A549 (cell line): Measurements from ENCODE around the gene DCHS2. TPM values are rescaled to one million over a fixed set of nuclear protein-coding genes. Genes with fewer than 3 reads are reported as not detected.

Experiments
- ATAC-seq, 2 experiments: fragments of 200-7000 bp in 1 of 2; fragments of >200 bp in 1 of 2; cut with Nextera tagmentation in 1 of 2; cut with Tn5 transposase in 1 of 2; 3 replicates each; pipeline versions ENCODE4 v1.8.0 to v1.9.1; 2018 to 2020; ENCODE audit warnings: mild to moderate bottlenecking in 1 of 2, moderate library complexity in 1 of 2
- CTCF ChIA-PET: fragments of 300-600 bp; sonication (Branson Sonifier 250); formaldehyde crosslinking; extraction: SDS; loops from one replicate; lab custom pipeline; 2021; ENCODE audit warnings: antibody characterized with exemption, inconsistent platforms; lab: Yijun Ruan, JAX
- POLR2A ChIA-PET: fragments of 350-600 bp; formaldehyde crosslinking; extraction: SDS; loops from one replicate; lab custom pipeline; 2021; ENCODE audit warnings: antibody characterized with exemption, inconsistent platforms; lab: Yijun Ruan, JAX
- DNase-seq, 2 experiments: peaks; one replicate each; pipeline versions ENCODE4 v3.0.0 to v3.0.0-alpha.2; 2011 to 2016; ENCODE audit warnings: low read depth in 1 of 2, low spot score in 1 of 2
- FAIRE-seq: peaks from 2 replicates; lab custom pipeline; 2011; peaks lifted over from hg19 to GRCh38; lab: Jason Lieb, UNC
- H3K27ac ChIP-seq, 2 experiments: fragments of >200 bp; sonication (Bioruptor Twin); formaldehyde crosslinking; 3 replicates each; pipeline ENCODE4 v1.5.1; 2016 to 2017
- H3K4me1 ChIP-seq: fragments of >200 bp; sonication (Bioruptor Twin); formaldehyde crosslinking; 3 replicates; pipeline ENCODE4 v1.6.1; 2016
- H3K4me2 ChIP-seq: fragments of >200 bp; sonication (Bioruptor Twin); formaldehyde crosslinking; 3 replicates; pipeline ENCODE4 v1.6.1; 2016
- H3K4me3 ChIP-seq: fragments of >200 bp; sonication (Bioruptor Twin); formaldehyde crosslinking; 3 replicates; pipeline ENCODE4 v1.5.1; 2016
- H3K9me3 ChIP-seq: fragments of >200 bp; sonication (Bioruptor Twin); formaldehyde crosslinking; 3 replicates; pipeline ENCODE4 v1.6.1; 2016
- BCL3 ChIP-seq: fragments of >200 bp; sonication (Bioruptor Twin); formaldehyde crosslinking; IDR thresholded peaks from 3 replicates; pipeline ENCODE4 v1.6.1; 2016
- CEBPB ChIP-seq, 2 experiments: fragments of >200 bp in 1 of 2; sonication (Bioruptor Twin) in 1 of 2; formaldehyde crosslinking in 1 of 2; IDR thresholded peaks; 2 replicates each; pipeline ENCODE4 v1.6.1; 2012 to 2016
- CHD4 ChIP-seq: fragments of 200-600 bp; sonication (generic); IDR thresholded peaks from 2 replicates; pipeline ENCODE4 v1.6.1; 2016; ENCODE audit warnings: antibody characterized with exemption, mild to moderate bottlenecking, borderline replicate concordance
- EHF ChIP-seq: fragments of 250-450 bp; sonication (Bioruptor Pico); IDR thresholded peaks from 2 replicates; pipeline ENCODE4 v1.5.0; 2020; ENCODE audit warnings: mild to moderate bottlenecking
- EP300 ChIP-seq, 2 experiments: fragments of >200 bp; sonication (Bioruptor Twin); formaldehyde crosslinking; IDR thresholded peaks; 2 replicates in 1 of 2; 3 replicates in 1 of 2; pipeline ENCODE4 v1.6.1; 2016 to 2017
- FOSL2 ChIP-seq, 2 experiments: fragments of 450-650 bp in 1 of 2; fragments of >200 bp in 1 of 2; sonication (Bioruptor Twin) in 1 of 2; formaldehyde crosslinking; IDR thresholded peaks; 2 replicates each; pipeline versions ENCODE4 v1.5.0 to v1.6.1; 2016 to 2020; ENCODE audit warnings: mild to moderate bottlenecking in 1 of 2, moderate library complexity in 1 of 2
- HDAC2 ChIP-seq: fragments of 200-600 bp; sonication (generic); IDR thresholded peaks from 2 replicates; pipeline ENCODE4 v1.6.1; 2016
- HEYL ChIP-seq: fragments of 250-450 bp; sonication (Bioruptor Pico); IDR thresholded peaks from 2 replicates; pipeline ENCODE4 v1.8.0; 2021; ENCODE audit warnings: mild to moderate bottlenecking, moderate library complexity
- KDM1A ChIP-seq: fragments of 200-600 bp; sonication (generic); IDR thresholded peaks from 2 replicates; pipeline ENCODE4 v1.6.1; 2016; ENCODE audit warnings: low read depth, mild to moderate bottlenecking
- KDM5A ChIP-seq: fragments of 200-600 bp; sonication (generic); IDR thresholded peaks from 2 replicates; pipeline ENCODE4 v1.6.1; 2016; ENCODE audit warnings: antibody characterized with exemption, mild to moderate bottlenecking
- MAFK ChIP-seq: fragments of 450-650 bp; IDR thresholded peaks from 2 replicates; pipeline ENCODE4 v1.6.1; 2014; ENCODE audit not compliant: partially characterized antibody
- MAZ ChIP-seq: fragments of 150-350 bp; IDR thresholded peaks from 2 replicates; pipeline ENCODE4 v1.6.1; 2014; ENCODE audit warnings: antibody characterized with exemption, low read depth, low read length, borderline replicate concordance
- MYC ChIP-seq: IDR thresholded peaks from 2 replicates; pipeline ENCODE4 v1.6.1; 2012; ENCODE audit warnings: mild to moderate bottlenecking, inconsistent platforms, low read length, improper control_type of control experiment, borderline replicate concordance
- NFE2L2 ChIP-seq: fragments of 150-350 bp; conservative IDR thresholded peaks from 2 replicates; pipeline ENCODE4 v1.6.1; 2014; ENCODE audit warnings: low read length
- RARB ChIP-seq: fragments of 250-450 bp; sonication (Bioruptor Pico); IDR thresholded peaks from 2 replicates; pipeline ENCODE4 v1.8.0; 2021; ENCODE audit warnings: mild to moderate bottlenecking, moderate library complexity
- ZFP36 ChIP-seq: fragments of 450-650 bp; IDR thresholded peaks from 2 replicates; pipeline ENCODE4 v1.6.1; 2014; ENCODE audit warnings: borderline replicate concordance; ENCODE audit not compliant: partially characterized antibody
- ZSCAN20 ChIP-seq: fragments of 250-450 bp; sonication (Bioruptor Pico); IDR thresholded peaks from 2 replicates; pipeline ENCODE4 v1.8.0; 2022; ENCODE audit warnings: mild to moderate bottlenecking, moderate library complexity
- WGBS: methylation state at CpG from one replicate; pipeline ENCODE4 v1.1.6; 2017; ENCODE audit errors: missing lambda C conversion rate; 5-methylcytosine and 5-hydroxymethylcytosine counted together
- polyA plus RNA-seq, 4 experiments: library from polyadenylated mRNA; depleted of rRNA in 3 of 4; stranded (reverse); fragments of >200 nt; fragmentation: RNase III in 1 of 4; extraction: RNeasy Plus Mini Kit Qiagen cat#74134 plus additional on column Dnase treatment in 1 of 4; gene quantifications; 2 replicates in 3 of 4; 3 replicates in 1 of 4; pipeline ENCODE4 v1.2.3, GENCODE V29; 2011 to 2017
- TF ChIP-seq, protein P1 (sequence below): fragments of 200-600 bp; sonication (generic); IDR thresholded peaks from 2 replicates; pipeline ENCODE4 v1.6.1; 2016; ENCODE audit warnings: antibody characterized with exemption, mild to moderate bottlenecking, moderate library complexity
- TF ChIP-seq, protein P2 (sequence below): IDR thresholded peaks from 2 replicates; pipeline ENCODE4 v1.6.1; 2012
- TF ChIP-seq, protein P3 (sequence below): fragments of 250-450 bp; sonication (Bioruptor Pico); IDR thresholded peaks from 2 replicates; pipeline ENCODE4 v1.5.0; 2021; ENCODE audit warnings: mild to moderate bottlenecking, moderate library complexity, borderline replicate concordance

DCHS2 gene
- polyA plus RNA-seq, 2 of the 4 experiments (the other 2 are of a cell fraction): 0.06 TPM; not detected in 1

DNA sequence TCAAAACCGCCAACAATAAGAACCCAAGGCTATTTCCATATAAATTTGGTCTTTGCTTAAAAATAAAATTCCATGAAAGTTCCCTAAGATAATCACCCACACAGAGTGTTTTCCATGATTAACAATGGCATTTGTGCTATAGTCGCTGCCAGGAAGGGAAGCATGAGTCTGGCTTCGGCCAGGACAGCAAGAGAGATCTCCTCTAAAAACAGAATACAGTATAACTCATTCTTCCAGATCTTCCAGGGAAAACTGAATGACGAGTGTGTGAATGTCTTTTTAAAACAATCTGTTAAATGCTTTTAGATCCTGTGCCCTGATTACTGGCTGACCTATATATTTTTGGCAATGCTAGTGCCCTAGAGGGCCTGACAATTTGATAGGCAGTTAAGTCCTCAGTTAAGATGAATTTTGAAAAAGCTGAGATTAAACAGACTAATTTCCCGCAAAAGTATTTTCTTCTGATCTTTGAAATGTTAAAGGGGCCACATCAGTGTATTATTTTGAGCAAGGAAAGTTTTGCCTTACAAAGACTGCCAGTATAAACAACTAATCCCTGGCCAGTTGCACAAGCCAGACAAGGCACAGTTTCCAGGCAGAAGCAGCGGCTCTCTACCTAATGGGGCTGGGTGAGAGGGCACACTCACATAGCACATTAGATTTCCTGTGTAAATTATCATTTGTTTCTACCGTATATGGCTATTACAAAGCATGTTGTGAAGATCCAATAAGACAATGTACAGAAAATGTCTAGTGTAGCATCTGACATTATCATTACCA lies 127.3 kb downstream of the DCHS2 start (continued):
- TF ChIP-seq, protein P1, sequence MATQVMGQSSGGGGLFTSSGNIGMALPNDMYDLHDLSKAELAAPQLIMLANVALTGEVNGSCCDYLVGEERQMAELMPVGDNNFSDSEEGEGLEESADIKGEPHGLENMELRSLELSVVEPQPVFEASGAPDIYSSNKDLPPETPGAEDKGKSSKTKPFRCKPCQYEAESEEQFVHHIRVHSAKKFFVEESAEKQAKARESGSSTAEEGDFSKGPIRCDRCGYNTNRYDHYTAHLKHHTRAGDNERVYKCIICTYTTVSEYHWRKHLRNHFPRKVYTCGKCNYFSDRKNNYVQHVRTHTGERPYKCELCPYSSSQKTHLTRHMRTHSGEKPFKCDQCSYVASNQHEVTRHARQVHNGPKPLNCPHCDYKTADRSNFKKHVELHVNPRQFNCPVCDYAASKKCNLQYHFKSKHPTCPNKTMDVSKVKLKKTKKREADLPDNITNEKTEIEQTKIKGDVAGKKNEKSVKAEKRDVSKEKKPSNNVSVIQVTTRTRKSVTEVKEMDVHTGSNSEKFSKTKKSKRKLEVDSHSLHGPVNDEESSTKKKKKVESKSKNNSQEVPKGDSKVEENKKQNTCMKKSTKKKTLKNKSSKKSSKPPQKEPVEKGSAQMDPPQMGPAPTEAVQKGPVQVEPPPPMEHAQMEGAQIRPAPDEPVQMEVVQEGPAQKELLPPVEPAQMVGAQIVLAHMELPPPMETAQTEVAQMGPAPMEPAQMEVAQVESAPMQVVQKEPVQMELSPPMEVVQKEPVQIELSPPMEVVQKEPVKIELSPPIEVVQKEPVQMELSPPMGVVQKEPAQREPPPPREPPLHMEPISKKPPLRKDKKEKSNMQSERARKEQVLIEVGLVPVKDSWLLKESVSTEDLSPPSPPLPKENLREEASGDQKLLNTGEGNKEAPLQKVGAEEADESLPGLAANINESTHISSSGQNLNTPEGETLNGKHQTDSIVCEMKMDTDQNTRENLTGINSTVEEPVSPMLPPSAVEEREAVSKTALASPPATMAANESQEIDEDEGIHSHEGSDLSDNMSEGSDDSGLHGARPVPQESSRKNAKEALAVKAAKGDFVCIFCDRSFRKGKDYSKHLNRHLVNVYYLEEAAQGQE: no peak
- no peak for TF ChIP-seq HEYL
- TF ChIP-seq, all 56 proteins: peak for 0

DNA sequence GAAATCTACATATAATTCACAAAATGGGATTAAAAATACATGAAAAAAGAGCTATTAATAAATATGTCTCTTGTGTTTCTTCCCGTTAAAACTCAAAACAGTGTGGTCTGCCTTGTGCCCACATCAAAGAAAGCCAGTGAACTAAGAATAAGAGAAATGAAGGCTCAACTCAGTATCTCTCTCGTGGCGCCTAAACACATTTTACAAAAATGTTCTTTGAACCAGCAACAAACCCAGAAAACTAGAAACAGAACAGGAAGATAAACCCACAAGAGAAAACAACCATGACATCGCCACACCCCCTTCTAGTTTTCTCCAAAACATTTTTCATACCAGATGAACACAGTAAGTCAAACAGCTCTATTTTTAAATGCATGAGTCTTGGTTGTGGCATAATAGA lies 130.1 kb downstream of the DCHS2 start:
- POLR2A ChIA-PET: no interaction called here
- no peak for DNase-seq
- H3K4me1 ChIP-seq: no peaks in the 10 kb centered on the region
- 16% methylated on average over 4 of the region's 4 CpGs for WGBS
- no peak for ATAC-seq
- H3K4me3 ChIP-seq: no peak overlapping the region
- no peaks in the 10 kb centered on the region for H3K9me3 ChIP-seq
- FAIRE-seq: no peak
- no peak overlapping the region for H3K4me2 ChIP-seq
- no peak overlapping the region for H3K27ac ChIP-seq
- TF ChIP-seq HDAC2 (no peak), HEYL (no peak), KDM1A (no peak), CEBPB (IDR thresholded peaks at IDR 0.05) (no peak), KDM5A (no peak), EP300 (IDR thresholded peaks at IDR 0.05) (no peak), RARB (CRISPR knock-in tag) (no peak), FOSL2 (IDR thresholded peaks at IDR 0.05) (no peak), FOSL2 (CRISPR knock-in tag; IDR thresholded peaks at IDR 0.05) (no peak), ZFP36 (no peak), EHF (no peak), ZSCAN20 (CRISPR knock-in tag) (no peak), MAZ (no peak), BCL3 (no peak), MAFK (no peak), MYC (no peak)
- TF ChIP-seq, protein P2, sequence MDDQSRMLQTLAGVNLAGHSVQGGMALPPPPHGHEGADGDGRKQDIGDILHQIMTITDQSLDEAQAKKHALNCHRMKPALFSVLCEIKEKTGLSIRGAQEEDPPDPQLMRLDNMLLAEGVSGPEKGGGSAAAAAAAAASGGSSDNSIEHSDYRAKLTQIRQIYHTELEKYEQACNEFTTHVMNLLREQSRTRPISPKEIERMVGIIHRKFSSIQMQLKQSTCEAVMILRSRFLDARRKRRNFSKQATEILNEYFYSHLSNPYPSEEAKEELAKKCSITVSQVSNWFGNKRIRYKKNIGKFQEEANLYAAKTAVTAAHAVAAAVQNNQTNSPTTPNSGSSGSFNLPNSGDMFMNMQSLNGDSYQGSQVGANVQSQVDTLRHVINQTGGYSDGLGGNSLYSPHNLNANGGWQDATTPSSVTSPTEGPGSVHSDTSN: no peak
- CTCF ChIA-PET: no interaction called here

DNA sequence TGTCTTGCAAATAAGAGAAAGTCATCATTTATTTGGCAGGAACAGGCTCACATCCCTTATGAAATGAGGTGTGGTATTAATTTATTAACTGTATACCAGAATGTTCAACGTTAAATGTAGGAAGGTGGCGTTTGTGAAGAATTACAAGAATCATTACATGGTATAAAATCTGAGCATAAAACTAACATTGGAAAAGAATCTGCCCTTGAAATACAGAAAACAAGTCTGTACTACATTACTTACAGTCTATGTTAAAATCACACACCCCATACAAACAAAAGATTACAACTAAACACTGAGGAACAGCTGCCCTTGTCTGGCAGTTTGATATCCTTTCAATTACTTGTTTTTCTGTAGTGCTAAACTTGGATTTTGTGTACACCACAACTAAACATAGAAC lies 131.1 kb downstream of the DCHS2 start:
- H3K4me1 ChIP-seq: no peaks in the 10 kb centered on the region
- 2% methylated on average over 2 of the region's 2 CpGs for WGBS
- CTCF ChIA-PET: no interaction called here
- DNase-seq: no peak
- no peak overlapping the region for H3K4me2 ChIP-seq
- no peak overlapping the region for H3K27ac ChIP-seq
- FAIRE-seq: no peak
- H3K9me3 ChIP-seq: no peaks in the 10 kb centered on the region
- H3K4me3 ChIP-seq: no peak overlapping the region
- POLR2A ChIA-PET: no interaction called here
- TF ChIP-seq, protein P3, sequence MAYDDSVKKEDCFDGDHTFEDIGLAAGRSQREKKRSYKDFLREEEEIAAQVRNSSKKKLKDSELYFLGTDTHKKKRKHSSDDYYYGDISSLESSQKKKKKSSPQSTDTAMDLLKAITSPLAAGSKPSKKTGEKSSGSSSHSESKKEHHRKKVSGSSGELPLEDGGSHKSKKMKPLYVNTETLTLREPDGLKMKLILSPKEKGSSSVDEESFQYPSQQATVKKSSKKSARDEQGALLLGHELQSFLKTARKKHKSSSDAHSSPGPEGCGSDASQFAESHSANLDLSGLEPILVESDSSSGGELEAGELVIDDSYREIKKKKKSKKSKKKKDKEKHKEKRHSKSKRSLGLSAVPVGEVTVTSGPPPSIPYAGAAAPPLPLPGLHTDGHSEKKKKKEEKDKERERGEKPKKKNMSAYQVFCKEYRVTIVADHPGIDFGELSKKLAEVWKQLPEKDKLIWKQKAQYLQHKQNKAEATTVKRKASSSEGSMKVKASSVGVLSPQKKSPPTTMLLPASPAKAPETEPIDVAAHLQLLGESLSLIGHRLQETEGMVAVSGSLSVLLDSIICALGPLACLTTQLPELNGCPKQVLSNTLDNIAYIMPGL (CRISPR knock-in tag): no peak
- TF ChIP-seq CHD4: no peak
- TF ChIP-seq NFE2L2: no peak
- TF ChIP-seq, all 56 proteins: peak for 0
- no peak for ATAC-seq
